GM23338 (cell line): Measurements from ENCODE around the gene OR6K3. TPM values are rescaled to one million over a fixed set of nuclear protein-coding genes. Genes with fewer than 3 reads are reported as not detected.

ENCODE experiments used
- ATAC-seq: fragments of 200-7000 bp; cut with Tn5 transposase; 3 replicates; pipeline ENCODE4 v1.9.1; 2020
- DNase-seq: peaks from one replicate; pipeline ENCODE4 v3.0.0-alpha.2; 2015; ENCODE audit warnings: low spot score
- H2AFZ ChIP-seq: fragments of 200-600 bp; sonication (generic); 2 replicates; pipeline ENCODE4 v1.8.0; 2016; ENCODE audit warnings: antibody characterized with exemption, mild to moderate bottlenecking, moderate library complexity
- H3F3A ChIP-seq: fragments of 200-600 bp; sonication (generic); replicated peaks from 2 replicates; pipeline ENCODE4 v1.8.0; 2017; ENCODE audit warnings: antibody characterized with exemption, mixed run types, low read depth
- H3K27ac ChIP-seq: fragments of 200-600 bp; sonication (generic); 2 replicates; pipeline ENCODE4 v1.6.1; 2016; ENCODE audit warnings: low read depth
- H3K27me3 ChIP-seq: fragments of 200-600 bp; sonication (generic); 2 replicates; pipeline ENCODE4 v1.8.0; 2016; ENCODE audit warnings: mild to moderate bottlenecking, mixed run types, moderate library complexity; ENCODE audit not compliant: insufficient read depth
- H3K36me3 ChIP-seq: fragments of 200-600 bp; sonication (generic); 2 replicates; pipeline ENCODE4 v1.8.0; 2016; ENCODE audit warnings: mild to moderate bottlenecking; ENCODE audit not compliant: insufficient read depth
- H3K4me1 ChIP-seq: fragments of 200-600 bp; sonication (generic); 2 replicates; pipeline ENCODE4 v1.8.0; 2016; ENCODE audit warnings: mild to moderate bottlenecking, moderate library complexity; ENCODE audit not compliant: insufficient read depth
- H3K4me2 ChIP-seq: fragments of 200-600 bp; sonication (generic); 2 replicates; pipeline ENCODE4 v1.7.1; 2017; ENCODE audit warnings: mixed run types
- H3K4me3 ChIP-seq: fragments of 200-600 bp; sonication (generic); 2 replicates; pipeline ENCODE4 v1.6.1; 2016; ENCODE audit warnings: mixed run types
- H3K79me2 ChIP-seq: fragments of 200-600 bp; sonication (generic); replicated peaks from 2 replicates; pipeline ENCODE4 v1.8.0; 2017; ENCODE audit warnings: mild to moderate bottlenecking; ENCODE audit not compliant: insufficient read depth
- H3K9me2 ChIP-seq: fragments of 200-600 bp; sonication (generic); 2 replicates; pipeline ENCODE4 v1.8.0; 2017; ENCODE audit not compliant: insufficient read depth
- H4K20me1 ChIP-seq: fragments of 200-600 bp; sonication (generic); replicated peaks from 2 replicates; pipeline ENCODE4 v1.8.0; 2017; ENCODE audit warnings: mild to moderate bottlenecking; ENCODE audit not compliant: insufficient read depth
- H3K27ac Mint-ChIP-seq: 2 replicates; pipeline ENCODE4 v1.8.0; 2020; ENCODE audit warnings: inconsistent platforms, mild to moderate bottlenecking, moderate library complexity, mixed read lengths
- H3K27me3 Mint-ChIP-seq: 3 replicates; pipeline ENCODE4 v1.8.0; 2022; ENCODE audit warnings: low read depth, mild to moderate bottlenecking, moderate library complexity, mixed read lengths, inconsistent platforms; ENCODE audit not compliant: insufficient read depth, poor library complexity
- H3K36me3 Mint-ChIP-seq: 3 replicates; pipeline ENCODE4 v1.8.0; 2021; ENCODE audit warnings: low read depth, mild to moderate bottlenecking, inconsistent platforms, moderate library complexity, mixed read lengths
- H3K4me1 Mint-ChIP-seq: 3 replicates; pipeline ENCODE4 v1.8.0; 2020; ENCODE audit warnings: mild to moderate bottlenecking, inconsistent platforms, mixed read lengths
- H3K4me3 Mint-ChIP-seq: 3 replicates; pipeline ENCODE4 v1.8.0; 2021; ENCODE audit warnings: moderate library complexity, mild to moderate bottlenecking, inconsistent platforms, mixed read lengths
- H3K9me3 Mint-ChIP-seq: 3 replicates; pipeline ENCODE4 v1.8.0; 2020; ENCODE audit warnings: moderate library complexity, mild to moderate bottlenecking, inconsistent platforms, mixed read lengths
- CREB1 ChIP-seq: fragments of 250-450 bp; sonication (Bioruptor Pico); IDR thresholded peaks from 2 replicates; pipeline ENCODE4 v1.5.0; 2020; ENCODE audit warnings: low read depth, mild to moderate bottlenecking, moderate library complexity
- EZH2 ChIP-seq: fragments of 200-600 bp; sonication (generic); IDR thresholded peaks from one replicate; pipeline ENCODE4 v1.8.0; 2017; ENCODE audit warnings: antibody characterized with exemption, mild to moderate bottlenecking, low read depth; ENCODE audit not compliant: unreplicated experiment
- EZH2phosphoT487 ChIP-seq: fragments of 200-600 bp; sonication (generic); IDR thresholded peaks from one replicate; pipeline ENCODE4 v1.8.1; 2018; ENCODE audit warnings: antibody characterized with exemption; ENCODE audit not compliant: unreplicated experiment
- NANOG ChIP-seq: IDR thresholded peaks from 2 replicates; pipeline ENCODE4 v1.6.1; 2016; ENCODE audit warnings: antibody characterized with exemption, borderline replicate concordance
- ZNF114 ChIP-seq: fragments of 250-450 bp; sonication (Bioruptor Pico); IDR thresholded peaks from 2 replicates; pipeline ENCODE4 v1.5.0; 2020; ENCODE audit warnings: mild to moderate bottlenecking, moderate library complexity
- polyA plus RNA-seq: library from polyadenylated mRNA; unstranded; fragments of >200 nt; fragmentation: Nextera tagmentation; extraction: Ambion mirVana; gene quantifications from 2 replicates; pipeline ENCODE4 v1.2.1, GENCODE V29; 2016
- total RNA-seq: library from RNA; depleted of rRNA; stranded (reverse); fragments of >200 nt; shearing (Covaris generic); gene quantifications from 2 replicates; pipeline ENCODE4 v1.2.3, GENCODE V29; 2014
- TF ChIP-seq, protein P1 (sequence below): fragments of 250-450 bp; sonication (Bioruptor Pico); IDR thresholded peaks from 2 replicates; pipeline ENCODE4 v1.5.0; 2020; ENCODE audit warnings: mild to moderate bottlenecking, moderate library complexity
- TF ChIP-seq, protein P2 (sequence below), 2 experiments: fragments of 200-600 bp in 1 of 2; sonication (generic) in 1 of 2; conservative IDR thresholded peaks; 2 replicates each; pipeline versions ENCODE4 v1.5.1 to v1.6.1; 2016 to 2017; ENCODE audit warnings: antibody characterized with exemption in 2 of 2, low read depth in 2 of 2, mild to moderate bottlenecking in 2 of 2, moderate library complexity in 1 of 2

OR6K3 gene
- total and polyA plus RNA-seq, 2 experiments from 2014 or later: not detected

DNA sequence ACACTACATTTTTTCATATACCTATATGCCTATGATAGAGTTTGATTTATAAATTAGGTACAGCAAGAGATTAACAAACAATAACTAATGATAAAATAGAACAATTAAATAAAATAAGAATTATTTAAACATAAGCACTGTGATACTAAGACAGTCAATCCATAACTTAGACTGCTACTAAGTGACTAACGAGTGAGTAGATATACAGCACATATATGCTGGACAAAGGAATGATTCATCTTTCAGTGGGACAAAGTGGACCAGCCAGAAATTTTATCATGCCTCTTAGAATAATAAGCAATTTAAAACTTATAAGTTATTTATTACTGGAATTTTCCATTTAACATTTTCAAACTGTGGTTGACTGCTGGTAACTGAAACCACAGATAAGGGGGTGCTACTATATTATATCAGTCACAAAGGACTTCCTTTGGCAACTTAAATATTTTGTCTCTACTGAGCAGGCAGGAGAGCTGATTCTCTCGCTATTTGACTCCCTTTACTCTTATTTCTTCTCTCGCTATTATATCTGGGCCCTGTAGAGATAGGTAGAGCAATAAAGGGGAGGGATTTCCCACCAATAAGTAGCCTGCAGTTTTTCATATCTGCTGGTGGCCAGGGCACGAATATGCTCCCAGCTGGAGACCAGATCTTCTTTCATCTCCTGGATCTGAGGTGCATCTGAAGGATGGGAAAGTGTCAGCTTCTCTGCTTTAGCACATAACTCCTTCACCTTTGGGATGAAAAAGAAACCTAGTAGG lies 44.8 kb downstream of the OR6K3 start (continued):
- TF ChIP-seq, protein P1, sequence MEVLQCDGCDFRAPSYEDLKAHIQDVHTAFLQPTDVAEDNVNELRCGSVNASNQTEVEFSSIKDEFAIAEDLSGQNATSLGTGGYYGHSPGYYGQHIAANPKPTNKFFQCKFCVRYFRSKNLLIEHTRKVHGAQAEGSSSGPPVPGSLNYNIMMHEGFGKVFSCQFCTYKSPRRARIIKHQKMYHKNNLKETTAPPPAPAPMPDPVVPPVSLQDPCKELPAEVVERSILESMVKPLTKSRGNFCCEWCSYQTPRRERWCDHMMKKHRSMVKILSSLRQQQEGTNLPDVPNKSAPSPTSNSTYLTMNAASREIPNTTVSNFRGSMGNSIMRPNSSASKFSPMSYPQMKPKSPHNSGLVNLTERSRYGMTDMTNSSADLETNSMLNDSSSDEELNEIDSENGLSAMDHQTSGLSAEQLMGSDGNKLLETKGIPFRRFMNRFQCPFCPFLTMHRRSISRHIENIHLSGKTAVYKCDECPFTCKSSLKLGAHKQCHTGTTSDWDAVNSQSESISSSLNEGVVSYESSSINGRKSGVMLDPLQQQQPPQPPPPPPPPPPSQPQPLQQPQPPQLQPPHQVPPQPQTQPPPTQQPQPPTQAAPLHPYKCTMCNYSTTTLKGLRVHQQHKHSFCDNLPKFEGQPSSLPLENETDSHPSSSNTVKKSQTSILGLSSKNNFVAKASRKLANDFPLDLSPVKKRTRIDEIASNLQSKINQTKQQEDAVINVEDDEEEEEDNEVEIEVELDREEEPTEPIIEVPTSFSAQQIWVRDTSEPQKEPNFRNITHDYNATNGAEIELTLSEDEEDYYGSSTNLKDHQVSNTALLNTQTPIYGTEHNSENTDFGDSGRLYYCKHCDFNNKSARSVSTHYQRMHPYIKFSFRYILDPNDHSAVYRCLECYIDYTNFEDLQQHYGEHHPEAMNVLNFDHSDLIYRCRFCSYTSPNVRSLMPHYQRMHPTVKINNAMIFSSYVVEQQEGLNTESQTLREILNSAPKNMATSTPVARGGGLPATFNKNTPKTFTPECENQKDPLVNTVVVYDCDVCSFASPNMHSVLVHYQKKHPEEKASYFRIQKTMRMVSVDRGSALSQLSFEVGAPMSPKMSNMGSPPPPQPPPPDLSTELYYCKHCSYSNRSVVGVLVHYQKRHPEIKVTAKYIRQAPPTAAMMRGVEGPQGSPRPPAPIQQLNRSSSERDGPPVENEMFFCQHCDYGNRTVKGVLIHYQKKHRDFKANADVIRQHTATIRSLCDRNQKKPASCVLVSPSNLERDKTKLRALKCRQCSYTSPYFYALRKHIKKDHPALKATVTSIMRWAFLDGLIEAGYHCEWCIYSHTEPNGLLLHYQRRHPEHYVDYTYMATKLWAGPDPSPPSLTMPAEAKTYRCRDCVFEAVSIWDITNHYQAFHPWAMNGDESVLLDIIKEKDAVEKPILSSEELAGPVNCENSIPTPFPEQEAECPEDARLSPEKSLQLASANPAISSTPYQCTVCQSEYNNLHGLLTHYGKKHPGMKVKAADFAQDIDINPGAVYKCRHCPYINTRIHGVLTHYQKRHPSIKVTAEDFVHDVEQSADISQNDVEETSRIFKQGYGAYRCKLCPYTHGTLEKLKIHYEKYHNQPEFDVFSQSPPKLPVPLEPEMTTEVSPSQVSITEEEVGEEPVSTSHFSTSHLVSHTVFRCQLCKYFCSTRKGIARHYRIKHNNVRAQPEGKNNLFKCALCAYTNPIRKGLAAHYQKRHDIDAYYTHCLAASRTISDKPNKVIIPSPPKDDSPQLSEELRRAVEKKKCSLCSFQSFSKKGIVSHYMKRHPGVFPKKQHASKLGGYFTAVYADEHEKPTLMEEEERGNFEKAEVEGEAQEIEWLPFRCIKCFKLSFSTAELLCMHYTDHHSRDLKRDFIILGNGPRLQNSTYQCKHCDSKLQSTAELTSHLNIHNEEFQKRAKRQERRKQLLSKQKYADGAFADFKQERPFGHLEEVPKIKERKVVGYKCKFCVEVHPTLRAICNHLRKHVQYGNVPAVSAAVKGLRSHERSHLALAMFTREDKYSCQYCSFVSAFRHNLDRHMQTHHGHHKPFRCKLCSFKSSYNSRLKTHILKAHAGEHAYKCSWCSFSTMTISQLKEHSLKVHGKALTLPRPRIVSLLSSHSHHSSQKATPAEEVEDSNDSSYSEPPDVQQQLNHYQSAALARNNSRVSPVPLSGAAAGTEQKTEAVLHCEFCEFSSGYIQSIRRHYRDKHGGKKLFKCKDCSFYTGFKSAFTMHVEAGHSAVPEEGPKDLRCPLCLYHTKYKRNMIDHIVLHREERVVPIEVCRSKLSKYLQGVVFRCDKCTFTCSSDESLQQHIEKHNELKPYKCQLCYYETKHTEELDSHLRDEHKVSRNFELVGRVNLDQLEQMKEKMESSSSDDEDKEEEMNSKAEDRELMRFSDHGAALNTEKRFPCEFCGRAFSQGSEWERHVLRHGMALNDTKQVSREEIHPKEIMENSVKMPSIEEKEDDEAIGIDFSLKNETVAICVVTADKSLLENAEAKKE: no peak

DNA sequence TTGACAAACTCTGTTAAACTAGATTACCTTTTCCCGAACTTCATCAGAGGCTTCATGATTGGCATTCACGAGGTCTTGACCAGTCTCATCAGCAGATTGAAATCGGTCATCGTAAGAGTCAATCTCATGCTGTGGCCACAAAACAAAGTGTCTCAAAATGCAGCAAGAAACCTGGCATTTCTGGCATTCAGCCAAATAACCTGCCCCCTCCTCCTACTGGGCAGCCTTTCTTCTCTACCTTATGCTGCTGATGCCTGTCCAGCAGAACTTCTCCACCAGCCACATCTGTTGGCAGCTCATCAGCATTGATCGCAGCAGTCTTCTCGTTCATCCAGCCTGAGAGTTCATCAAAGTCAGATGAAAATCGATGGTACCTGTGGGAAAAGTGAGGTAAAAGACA lies 46.2 kb downstream of the OR6K3 start:
- H3K79me2 ChIP-seq: no peaks in the 10 kb centered on the region
- H3K4me3 Mint-ChIP-seq: no peak overlapping the region
- H3F3A ChIP-seq: no peaks in the 10 kb centered on the region
- H4K20me1 ChIP-seq: no peaks in the 10 kb centered on the region
- peaks cover 4% of the 10 kb centered on the region; the same call in 2 of the 3 replicates for H3K4me1 Mint-ChIP-seq
- H3K36me3 ChIP-seq: no peaks in the 10 kb centered on the region
- H3K4me1 ChIP-seq: no peaks in the 10 kb centered on the region
- no peak overlapping the region for H3K4me3 ChIP-seq
- no peak overlapping the region for H2AFZ ChIP-seq
- ATAC-seq (no peak), DNase-seq (no peak)
- no peaks in the 10 kb centered on the region for H3K27me3 Mint-ChIP-seq
- no peak overlapping the region for H3K27ac Mint-ChIP-seq
- no peaks in the 10 kb centered on the region for H3K36me3 Mint-ChIP-seq
- H3K9me3 Mint-ChIP-seq: no peaks in the 10 kb centered on the region
- H3K27me3 ChIP-seq: no peaks in the 10 kb centered on the region
- no peak overlapping the region for H3K27ac ChIP-seq
- H3K4me2 ChIP-seq: no peak overlapping the region
- no peaks in the 10 kb centered on the region for H3K9me2 ChIP-seq
- TF ChIP-seq EZH2 (no peak), ZNF114 (CRISPR knock-in tag) (no peak), EZH2phosphoT487 (no peak), CREB1 (no peak), NANOG (no peak)
- TF ChIP-seq, protein P2, sequence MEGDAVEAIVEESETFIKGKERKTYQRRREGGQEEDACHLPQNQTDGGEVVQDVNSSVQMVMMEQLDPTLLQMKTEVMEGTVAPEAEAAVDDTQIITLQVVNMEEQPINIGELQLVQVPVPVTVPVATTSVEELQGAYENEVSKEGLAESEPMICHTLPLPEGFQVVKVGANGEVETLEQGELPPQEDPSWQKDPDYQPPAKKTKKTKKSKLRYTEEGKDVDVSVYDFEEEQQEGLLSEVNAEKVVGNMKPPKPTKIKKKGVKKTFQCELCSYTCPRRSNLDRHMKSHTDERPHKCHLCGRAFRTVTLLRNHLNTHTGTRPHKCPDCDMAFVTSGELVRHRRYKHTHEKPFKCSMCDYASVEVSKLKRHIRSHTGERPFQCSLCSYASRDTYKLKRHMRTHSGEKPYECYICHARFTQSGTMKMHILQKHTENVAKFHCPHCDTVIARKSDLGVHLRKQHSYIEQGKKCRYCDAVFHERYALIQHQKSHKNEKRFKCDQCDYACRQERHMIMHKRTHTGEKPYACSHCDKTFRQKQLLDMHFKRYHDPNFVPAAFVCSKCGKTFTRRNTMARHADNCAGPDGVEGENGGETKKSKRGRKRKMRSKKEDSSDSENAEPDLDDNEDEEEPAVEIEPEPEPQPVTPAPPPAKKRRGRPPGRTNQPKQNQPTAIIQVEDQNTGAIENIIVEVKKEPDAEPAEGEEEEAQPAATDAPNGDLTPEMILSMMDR (conservative IDR thresholded peaks at IDR 0.05; ENCODE audit: low read depth in 2 of 2): no peak
- TF ChIP-seq, protein P1: no peak
